ENCODE measurements around the gene MIF4GD.
A peak's percentile ranks its signal among the peaks of the same experiment; 100 is the strongest.
"Not testable (repeated sequence)": the region's sequence is repeated elsewhere in the genome, so short reads cannot be mapped to it uniquely, and the experiment has no call there.

The MIF4GD gene

GRCh38 chr17:75287221-75287620 lies 16.2 kb upstream of the MIF4GD start:
- no peak for DNase-seq

GRCh38 chr17:75285123-75285522 lies 14.1 kb upstream of the MIF4GD start:
- no peak for DNase-seq

GRCh38 chr17:75280189-75280588 lies 9.2 kb upstream of the MIF4GD start:
- not testable (repeated sequence) for DNase-seq

DNA sequence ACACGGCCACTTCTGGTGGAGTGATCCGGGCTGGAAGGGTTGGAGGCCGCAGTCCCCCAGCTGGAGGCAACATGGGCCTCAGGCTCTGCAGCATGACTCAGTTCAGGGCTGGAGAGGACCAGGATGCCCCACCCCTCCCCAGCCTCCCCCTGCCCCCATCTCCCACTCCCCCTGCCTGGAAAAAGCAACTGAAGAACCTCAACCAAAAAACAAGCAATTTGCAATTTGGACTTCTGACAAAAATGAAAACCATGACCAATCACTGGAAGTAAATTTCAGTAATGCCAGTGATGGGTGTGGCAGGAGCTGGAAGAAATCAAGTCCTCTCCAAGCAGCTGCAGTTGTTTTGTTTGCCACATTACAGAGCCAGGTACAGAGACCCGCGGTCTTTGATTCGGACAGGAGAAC lies 6.6 kb upstream of the MIF4GD start:
- no peak for DNase-seq

DNA sequence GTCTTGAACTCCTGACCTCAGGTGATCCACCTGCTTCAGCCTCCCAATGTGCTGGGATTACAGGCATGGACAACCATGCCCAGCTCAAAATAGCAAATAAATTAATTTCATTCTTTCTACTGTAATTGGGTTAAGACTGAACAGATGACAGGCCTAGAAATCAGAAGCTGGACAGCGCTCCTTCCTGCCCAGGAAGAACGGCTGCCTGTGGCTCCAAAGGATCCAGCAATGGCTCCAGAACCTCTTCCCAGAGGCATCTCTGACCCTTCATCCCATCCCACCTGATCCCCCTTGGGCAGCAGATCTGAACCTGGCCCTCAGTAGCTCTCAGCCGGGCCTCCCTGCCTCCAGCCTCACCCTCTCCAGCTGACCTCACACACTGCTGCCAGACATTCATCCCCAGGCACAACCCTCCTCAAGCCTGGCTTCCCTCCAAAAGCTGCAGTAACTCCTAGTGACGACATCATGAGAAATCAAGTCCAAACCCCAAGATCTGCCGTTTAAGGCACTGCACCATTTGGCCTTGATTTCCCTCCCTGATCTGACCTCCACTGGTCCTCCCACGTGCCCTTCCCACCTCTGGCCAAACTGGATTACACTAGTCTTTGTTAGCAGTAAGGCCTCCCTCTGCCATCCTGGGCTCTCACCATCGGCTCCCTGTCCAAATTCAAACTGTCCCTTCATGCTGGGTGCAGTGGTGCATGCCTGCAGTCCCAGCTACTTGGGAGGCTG lies 3.1 kb upstream of the MIF4GD start:
- DNase-seq, result no peak

GRCh38 chr17:75272848-75273184 lies 1.8 kb upstream of the MIF4GD start:
- DNase-seq, result no peak

DNA sequence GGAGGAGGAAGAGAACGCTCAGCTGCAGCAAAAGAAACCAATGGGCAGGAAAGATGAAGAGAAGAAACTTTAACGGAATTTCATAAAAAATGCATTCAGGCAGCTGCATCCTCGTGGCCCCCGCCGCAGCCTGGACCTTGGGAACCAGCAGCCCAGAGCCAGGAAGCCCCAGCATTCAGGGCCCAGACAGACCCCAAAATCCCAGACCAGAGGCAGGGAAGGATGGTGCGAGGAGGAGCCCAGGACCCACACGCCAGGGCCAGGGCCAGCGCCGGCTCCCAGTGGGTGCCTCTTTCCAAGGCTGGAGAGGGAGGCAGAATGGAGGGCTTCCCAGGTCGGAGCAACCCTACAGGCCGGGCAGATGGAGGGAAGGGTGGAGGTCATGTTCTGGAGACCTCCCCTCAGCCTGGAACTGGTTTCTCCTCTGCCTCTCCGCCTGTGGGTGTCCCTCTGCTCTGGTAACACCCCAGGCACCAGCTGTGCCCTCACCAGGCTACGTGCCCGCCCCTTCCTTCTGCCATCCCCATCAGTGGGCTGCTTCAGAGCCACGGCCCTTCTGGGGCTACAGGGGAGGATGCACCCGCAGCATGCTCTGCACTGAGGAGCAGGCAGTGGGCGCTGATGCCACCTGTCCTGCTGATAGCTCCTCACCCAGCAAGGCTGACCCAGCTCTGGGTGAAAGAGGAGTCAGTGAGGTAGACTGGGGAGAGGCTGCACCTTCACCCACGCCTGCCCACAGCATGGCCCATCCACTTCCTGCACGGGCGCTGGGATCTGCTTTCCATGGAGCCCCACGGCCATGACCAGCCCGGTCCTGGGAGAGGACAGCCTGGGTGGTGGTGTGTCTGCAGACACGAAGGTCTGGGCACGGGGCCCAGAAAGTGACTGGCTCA lies 1.2 kb upstream of the MIF4GD start:
- DNase-seq, result no peak

DNA sequence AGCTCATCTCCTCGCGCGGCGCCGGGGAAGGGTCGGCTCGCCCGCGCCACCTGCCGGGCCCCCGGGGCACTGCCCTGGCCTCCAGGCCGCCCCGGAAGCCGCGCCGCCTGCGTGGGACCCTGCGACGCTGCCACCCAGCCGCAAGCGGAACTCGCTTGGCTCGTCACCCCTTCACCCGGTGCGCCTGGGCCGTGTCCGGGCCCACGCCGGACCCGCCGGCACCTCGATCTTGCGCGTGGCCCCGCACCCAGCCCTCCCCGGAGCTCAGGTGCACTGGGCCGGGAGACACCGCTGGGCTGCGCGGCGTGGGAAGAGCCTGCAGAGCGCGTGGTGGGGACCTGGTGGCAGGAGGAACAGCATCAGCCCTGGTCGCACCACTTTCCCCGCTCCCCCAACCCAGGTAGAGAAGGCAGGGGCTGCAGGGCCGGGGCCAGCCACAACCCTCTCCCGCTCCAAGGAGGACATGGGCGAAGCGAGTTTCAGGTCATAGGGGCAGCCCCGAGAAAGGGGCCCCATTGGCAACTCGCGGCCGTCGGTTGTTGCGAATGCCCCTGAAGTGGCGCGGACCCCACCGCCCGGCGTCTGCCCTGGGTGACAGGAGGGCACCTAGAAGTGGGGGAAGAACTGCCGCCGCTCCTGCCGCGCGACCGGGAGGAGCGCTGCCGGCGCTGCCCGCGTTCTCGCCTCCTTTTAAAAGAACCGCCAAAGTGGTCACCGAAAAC lies 363 bp upstream of the MIF4GD start:
- peak; percentile 90 for DNase-seq

- DNase-seq, result peak; percentile 74
Observed at GRCh38 chr17:75270218-75270965, 639 bp downstream of the MIF4GD start.

GRCh38 chr17:75269844-75270217 lies 1.2 kb downstream of the MIF4GD start:
- no peak for DNase-seq

DNA sequence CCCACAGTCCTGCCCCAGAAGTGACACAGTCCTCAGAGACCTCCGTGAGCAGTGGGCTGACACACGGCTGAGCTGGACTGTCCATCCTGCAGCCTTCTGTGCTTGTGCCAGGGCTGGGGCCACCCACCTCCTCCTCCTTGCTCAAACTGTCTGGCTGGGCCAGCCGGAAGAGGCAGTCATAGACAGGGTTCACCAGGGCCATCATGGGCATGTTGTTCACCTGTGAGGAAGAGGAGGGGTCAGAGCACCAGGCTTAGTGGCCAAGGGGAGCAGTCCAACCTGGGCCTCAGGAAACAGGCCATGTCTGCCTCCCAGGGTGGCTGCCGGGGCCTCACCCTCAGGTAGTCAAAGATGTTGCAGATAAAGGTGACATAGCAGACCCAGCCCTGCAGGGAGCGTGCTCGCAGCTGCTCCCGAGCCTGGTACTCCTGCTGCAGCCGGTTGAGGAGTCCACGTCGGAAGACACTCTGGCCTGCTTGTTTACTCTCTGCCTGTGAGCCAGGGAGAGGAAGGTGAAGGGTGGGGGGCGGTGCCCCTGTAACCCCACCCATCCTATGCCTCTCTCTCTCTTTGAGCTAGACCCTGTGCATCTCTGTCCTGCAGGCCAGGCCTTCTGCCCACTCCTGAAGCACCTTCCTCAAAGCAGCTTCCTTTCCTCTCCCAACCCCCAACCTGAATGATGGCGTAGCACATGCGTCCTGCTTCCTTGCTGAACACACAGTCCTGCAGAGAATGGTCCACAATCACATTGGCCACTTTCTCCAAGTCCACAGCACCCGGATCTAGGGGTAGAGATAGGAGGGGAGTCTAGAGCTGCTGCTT lies 3.4 kb downstream of the MIF4GD start:
- DNase-seq, result peak; percentile 23

DNA sequence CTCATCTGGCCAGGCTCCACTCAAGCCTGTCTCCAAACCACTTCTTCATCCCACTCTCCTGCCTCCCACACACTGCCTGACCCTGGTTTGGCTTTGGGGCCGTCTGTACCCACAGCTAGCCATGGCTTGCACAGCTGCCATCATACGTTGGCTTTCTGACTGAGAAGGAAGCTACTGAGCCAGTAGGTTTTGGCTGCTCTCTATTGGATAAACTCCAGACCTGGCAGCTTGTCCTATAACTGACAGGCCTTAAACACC lies 3.9 kb downstream of the MIF4GD start:
- no peak for DNase-seq

DNA sequence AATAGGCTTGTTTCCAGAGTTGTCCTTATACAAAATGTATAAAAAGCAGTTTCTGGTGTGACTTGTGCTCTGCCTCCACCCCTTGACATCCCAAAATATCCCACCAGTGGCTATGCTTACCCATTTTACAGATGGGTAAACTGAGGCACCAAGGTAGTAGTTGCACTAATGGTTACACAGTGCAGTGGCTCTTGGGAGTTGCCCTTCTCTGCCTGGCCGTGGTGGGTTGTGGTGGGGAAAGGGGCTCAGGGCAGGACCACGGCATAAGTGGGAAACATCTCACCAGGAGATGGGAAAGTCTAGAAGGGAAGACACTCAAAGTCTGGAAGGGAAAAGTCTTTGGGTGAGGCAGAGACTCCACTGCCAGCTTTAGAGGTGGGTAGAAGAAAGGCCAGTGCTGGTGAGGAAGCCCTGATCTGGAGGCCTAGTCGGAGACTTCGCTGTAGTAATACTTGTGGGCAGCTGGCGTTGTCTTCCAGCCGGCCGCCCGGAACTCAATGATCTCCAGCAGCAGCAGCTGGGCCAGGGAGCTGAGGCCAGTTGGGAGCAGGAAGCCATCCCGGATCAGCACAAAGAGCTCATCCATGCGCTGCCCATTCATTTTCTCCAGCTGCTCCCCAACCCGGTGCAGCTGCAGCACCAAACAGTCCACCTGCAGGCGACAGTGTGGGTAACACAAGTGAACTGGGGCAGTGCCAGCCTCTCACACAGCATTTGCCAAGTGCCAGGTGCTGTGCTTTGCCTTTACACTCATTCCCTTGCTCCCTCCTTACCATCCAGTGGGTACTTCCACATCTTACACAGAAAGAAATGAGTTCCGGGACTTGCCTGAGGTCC lies 4.5 kb downstream of the MIF4GD start:
- no peak for DNase-seq

GRCh38 chr17:75265614-75266315 lies 5.3 kb downstream of the MIF4GD start:
- no peak for DNase-seq

- DNase-seq, result no peak
Observed at GRCh38 chr17:75263055-75263454, 8.0 kb downstream of the MIF4GD start.

DNA sequence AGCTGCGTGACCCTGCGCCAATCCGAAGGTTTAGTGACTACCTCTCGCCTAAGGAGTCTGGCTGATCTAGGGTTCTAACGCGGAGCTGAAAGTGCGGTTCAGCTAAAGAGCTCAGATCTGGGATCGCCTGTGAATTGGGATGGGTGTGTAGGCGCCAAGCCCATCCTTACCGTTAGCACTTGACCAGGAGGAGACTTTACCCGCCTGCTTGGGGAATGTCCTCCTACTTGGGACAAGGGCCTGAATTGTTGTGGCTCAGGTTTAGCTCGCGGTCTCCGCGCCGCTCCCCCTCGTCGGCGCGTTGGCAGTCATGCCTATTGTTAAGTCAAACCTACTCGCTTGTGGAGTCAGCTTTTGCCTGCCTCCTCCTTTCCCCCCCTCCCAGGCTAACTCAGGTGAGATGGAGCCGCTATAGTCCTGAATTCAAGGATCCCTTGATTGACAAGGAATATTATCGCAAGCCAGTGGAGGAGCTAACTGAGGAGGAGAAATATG lies 8.9 kb downstream of the MIF4GD start:
- DNase-seq, result no peak

DNA sequence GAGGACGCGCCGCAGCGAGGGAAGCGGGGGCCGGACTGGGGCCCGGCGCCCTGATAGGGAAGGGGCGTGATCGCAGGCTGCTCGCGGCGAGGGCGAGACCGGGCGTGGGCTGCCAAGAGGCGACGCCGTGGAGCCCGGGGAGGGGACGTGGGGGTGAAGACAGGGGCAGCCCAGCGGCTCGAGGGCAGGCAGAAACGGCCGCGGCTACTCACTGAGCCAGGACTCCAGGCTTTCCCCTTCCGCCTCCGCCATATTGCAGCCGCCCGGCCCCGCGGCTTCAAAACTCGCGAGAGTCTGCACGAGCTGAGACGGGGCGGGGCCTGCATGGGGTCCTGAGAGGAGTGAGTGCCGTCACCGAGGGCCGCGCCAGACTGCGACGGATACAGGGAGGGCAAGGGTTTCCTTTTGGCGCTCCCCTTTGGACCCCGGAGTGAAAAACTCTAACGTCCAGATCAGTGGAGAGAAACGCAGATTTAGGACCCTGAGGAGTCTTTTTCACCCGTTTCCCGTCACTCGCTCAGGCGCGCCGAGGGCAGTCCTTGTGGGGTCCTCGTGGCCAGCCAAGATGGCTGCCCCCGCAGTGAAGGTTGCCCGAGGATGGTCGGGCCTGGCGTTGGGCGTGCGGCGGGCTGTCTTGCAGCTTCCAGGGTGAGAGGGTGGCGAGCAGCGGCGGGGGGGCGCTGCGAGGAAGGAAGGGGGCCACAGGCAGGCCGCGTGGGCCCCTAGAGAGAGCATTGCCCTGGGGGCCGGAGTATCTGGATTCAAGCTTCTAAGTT lies 9.5 kb downstream of the MIF4GD start, which contains the start of the genes GGA3 and MRPS7:
TSS of gene GGA3 (minus strand) at position 271 of the 776 bp plus-strand sequence. CDS start at position 252, 19 bp downstream.
TSS of gene MRPS7 (plus strand) at position 544 of the 776 bp plus-strand sequence. CDS start at position 566, 22 bp downstream.
- DNase-seq, result peak; percentile 97

- DNase-seq, result no peak
Observed at GRCh38 chr17:75260641-75261335, 10.2 kb downstream of the MIF4GD start.

GRCh38 chr17:75257228-75257627 lies 13.8 kb downstream of the MIF4GD start:
- DNase-seq, result not testable (repeated sequence)
